Epithelial cell of proximal tubule (primary cell): ENCODE measurements around the gene ETV3. TPM values are rescaled to one million over a fixed set of nuclear protein-coding genes. Genes with fewer than 3 reads are reported as not detected.

Experiments used
- DNase-seq: peaks from one replicate; pipeline ENCODE4 v3.0.0-alpha.2; 2011; ENCODE audit warnings: low read depth
- H3K4me3 ChIP-seq: 2 replicates; pipeline ENCODE4 v1.5.1; 2011; ENCODE audit warnings: low read depth, mild to moderate bottlenecking, low read length
- total RNA-seq: library from RNA; depleted of rRNA; stranded (reverse); fragments of >200 nt; gene quantifications from 2 replicates; pipeline ENCODE4 v1.2.3, GENCODE V29; 2015
- TF ChIP-seq, protein P1 (sequence below): conservative IDR thresholded peaks from 2 replicates; pipeline ENCODE4 v1.5.1; 2012; ENCODE audit warnings: low read depth, mild to moderate bottlenecking, low read length

Gene ETV3
- total RNA-seq, 1 donor from 2014 or later: 6.9 TPM

GRCh38 chr1:157095091-157095490 lies 43.1 kb downstream of the ETV3 start:
- no peak overlapping the region for H3K4me3 ChIP-seq
- no peak for DNase-seq
- TF ChIP-seq, protein P1, sequence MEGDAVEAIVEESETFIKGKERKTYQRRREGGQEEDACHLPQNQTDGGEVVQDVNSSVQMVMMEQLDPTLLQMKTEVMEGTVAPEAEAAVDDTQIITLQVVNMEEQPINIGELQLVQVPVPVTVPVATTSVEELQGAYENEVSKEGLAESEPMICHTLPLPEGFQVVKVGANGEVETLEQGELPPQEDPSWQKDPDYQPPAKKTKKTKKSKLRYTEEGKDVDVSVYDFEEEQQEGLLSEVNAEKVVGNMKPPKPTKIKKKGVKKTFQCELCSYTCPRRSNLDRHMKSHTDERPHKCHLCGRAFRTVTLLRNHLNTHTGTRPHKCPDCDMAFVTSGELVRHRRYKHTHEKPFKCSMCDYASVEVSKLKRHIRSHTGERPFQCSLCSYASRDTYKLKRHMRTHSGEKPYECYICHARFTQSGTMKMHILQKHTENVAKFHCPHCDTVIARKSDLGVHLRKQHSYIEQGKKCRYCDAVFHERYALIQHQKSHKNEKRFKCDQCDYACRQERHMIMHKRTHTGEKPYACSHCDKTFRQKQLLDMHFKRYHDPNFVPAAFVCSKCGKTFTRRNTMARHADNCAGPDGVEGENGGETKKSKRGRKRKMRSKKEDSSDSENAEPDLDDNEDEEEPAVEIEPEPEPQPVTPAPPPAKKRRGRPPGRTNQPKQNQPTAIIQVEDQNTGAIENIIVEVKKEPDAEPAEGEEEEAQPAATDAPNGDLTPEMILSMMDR: no peak

DNA sequence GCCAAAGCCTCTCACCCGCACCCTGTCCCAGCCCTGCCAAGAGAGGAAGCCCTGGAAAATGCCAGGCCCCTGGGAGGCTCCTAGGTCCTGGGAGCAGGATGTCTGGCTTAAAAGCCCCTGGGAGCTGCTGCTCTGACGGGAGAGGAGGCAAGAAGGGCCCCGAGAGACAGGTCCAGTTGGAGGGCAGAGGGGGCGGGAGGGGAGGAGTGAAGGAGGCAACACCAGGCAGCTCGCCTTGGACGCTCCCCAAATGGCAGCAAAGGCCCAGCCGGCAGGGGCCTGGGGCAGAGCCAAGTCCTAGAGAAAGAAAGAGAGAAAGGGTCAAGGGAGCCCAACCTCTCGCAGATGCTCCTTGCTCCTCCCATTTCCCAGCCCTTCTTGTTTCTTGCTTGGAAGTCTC lies 45.4 kb downstream of the ETV3 start:
- no peak for DNase-seq
- TF ChIP-seq, protein P1: no peak
- no peak overlapping the region for H3K4me3 ChIP-seq

- no peak for DNase-seq
- no peak overlapping the region for H3K4me3 ChIP-seq
- TF ChIP-seq, protein P1: no peak
Measured at GRCh38 chr1:157091668-157092273, 46.4 kb downstream of the ETV3 start.

GRCh38 chr1:157091186-157091585 lies 47.0 kb downstream of the ETV3 start:
- no peak for DNase-seq
- TF ChIP-seq, protein P1: no peak
- no peak overlapping the region for H3K4me3 ChIP-seq

DNA sequence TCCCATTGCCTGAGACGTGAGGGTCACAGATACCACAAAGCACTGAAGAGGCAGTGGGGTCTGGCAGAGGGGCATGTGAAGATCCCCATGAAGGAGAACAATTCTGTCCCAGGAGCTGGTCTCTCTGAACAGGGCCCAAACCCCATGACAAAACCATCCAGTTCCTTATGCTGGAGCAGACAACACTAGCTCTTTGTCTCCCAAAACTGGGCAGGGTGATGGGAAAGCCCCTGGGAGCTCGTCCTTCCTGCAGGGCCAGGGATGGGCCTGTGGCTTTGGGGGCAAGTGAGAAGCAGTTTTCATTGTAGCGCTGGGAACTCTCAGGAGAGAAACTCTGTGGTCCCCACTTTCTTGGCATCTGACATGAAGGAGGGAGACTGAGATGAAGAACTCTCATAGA lies 47.4 kb downstream of the ETV3 start:
- no peak overlapping the region for H3K4me3 ChIP-seq
- TF ChIP-seq, protein P1: no peak
- no peak for DNase-seq

GRCh38 chr1:157090196-157090647 lies 48.0 kb downstream of the ETV3 start:
- no peak for DNase-seq
- TF ChIP-seq, protein P1: peak; percentile 96
- H3K4me3 ChIP-seq: no peak overlapping the region

DNA sequence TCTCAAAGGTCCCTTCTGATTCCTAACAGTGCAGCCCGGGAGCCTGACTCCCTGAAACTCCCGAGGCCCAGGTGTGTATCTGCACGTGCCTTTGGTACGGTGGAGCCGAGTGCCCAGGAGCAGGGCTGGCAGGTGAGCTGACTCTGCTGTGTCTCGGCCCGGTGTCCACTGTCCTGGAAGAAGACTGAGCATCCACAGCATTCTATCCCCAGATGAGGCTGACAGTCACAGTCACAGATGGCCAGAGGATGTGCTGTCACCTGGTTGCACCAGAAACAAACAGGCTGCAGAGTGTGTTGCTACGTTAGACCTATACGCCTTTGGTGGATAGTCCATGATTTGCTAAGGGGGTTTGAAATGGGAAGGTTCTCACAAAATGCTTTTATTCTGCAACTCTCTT lies 48.4 kb downstream of the ETV3 start:
- no peak overlapping the region for H3K4me3 ChIP-seq
- TF ChIP-seq, protein P1: no peak
- no peak for DNase-seq
